PC-3 (cell line): ENCODE measurements around the gene AKAP13. TPM values are rescaled to one million over a fixed set of nuclear protein-coding genes. Genes with fewer than 3 reads are reported as not detected.

Experiments
- ATAC-seq: fragments of 200-7000 bp; cut with Tn5 transposase; 2 replicates; pipeline ENCODE4 v1.9.1; 2020; ENCODE audit warnings: mild to moderate bottlenecking, moderate library complexity
- BruUV-seq: library from RNA; stranded (reverse); fragments of 400-500 nt; replicated peaks from 2 replicates; lab custom pipeline; 2021; lab: Mats Ljungman, UMichigan
- CTCF ChIA-PET: fragments of 300-600 bp; sonication (Branson Sonifier 250); formaldehyde crosslinking; loops from one replicate; lab custom pipeline; 2022; ENCODE audit warnings: antibody characterized with exemption; lab: Charles Lee
- POLR2A ChIA-PET: fragments of 300-600 bp; sonication (Branson Sonifier 250); formaldehyde crosslinking; loops from one replicate; lab custom pipeline; 2022; ENCODE audit warnings: antibody characterized with exemption; ENCODE audit not compliant: unreplicated experiment; lab: Charles Lee
- DNase-seq: peaks from one replicate; pipeline ENCODE4 v3.0.0-alpha.2; 2015
- H2AFZ ChIP-seq: fragments of 300-600 bp; sonication (generic); 2 replicates; pipeline ENCODE4 v1.6.0; 2016; ENCODE audit warnings: antibody characterized with exemption, low read length
- H3F3A ChIP-seq: fragments of 300-600 bp; sonication (generic); one replicate; pipeline ENCODE4 v1.6.0; 2017; ENCODE audit warnings: antibody characterized with exemption, low read length, control low read depth, mild to moderate bottlenecking; ENCODE audit not compliant: unreplicated experiment
- H3K27ac ChIP-seq: fragments of 300-600 bp; sonication (generic); 2 replicates; pipeline ENCODE4 v1.5.1; 2016; ENCODE audit warnings: mild to moderate bottlenecking, low read length
- H3K27me3 ChIP-seq: fragments of 300-600 bp; sonication (generic); 2 replicates; pipeline ENCODE4 v1.6.1; 2016; ENCODE audit warnings: low read length, mixed read lengths
- H3K36me3 ChIP-seq: fragments of 300-600 bp; sonication (generic); 2 replicates; pipeline ENCODE4 v1.6.1; 2016; ENCODE audit warnings: low read depth, mixed run types, low read length, mixed read lengths
- H3K4me1 ChIP-seq: fragments of 300-600 bp; sonication (generic); 2 replicates; pipeline ENCODE4 v1.5.1; 2016; ENCODE audit warnings: low read length; ENCODE audit not compliant: insufficient read depth
- H3K4me2 ChIP-seq: fragments of 300-600 bp; sonication (generic); 2 replicates; pipeline ENCODE4 v1.6.0; 2016; ENCODE audit warnings: low read length
- H3K4me3 ChIP-seq: fragments of 300-600 bp; sonication (generic); 2 replicates; pipeline ENCODE4 v1.5.1; 2016; ENCODE audit warnings: mild to moderate bottlenecking, low read length, mixed read lengths
- H3K79me2 ChIP-seq: fragments of 300-600 bp; sonication (generic); 2 replicates; pipeline ENCODE4 v1.6.1; 2017; ENCODE audit warnings: low read length, mixed read lengths
- H3K9ac ChIP-seq: fragments of 300-600 bp; sonication (generic); 2 replicates; pipeline ENCODE4 v1.6.0; 2016; ENCODE audit warnings: mild to moderate bottlenecking, low read length
- H3K9me2 ChIP-seq: fragments of 300-600 bp; sonication (generic); replicated peaks from 2 replicates; pipeline ENCODE4 v1.6.1; 2016; ENCODE audit warnings: mixed run types, low read length, mixed read lengths
- H3K9me3 ChIP-seq: fragments of 300-600 bp; sonication (generic); 2 replicates; pipeline ENCODE4 v1.6.1; 2016; ENCODE audit warnings: low read length, mixed read lengths
- H4K20me1 ChIP-seq: fragments of 300-600 bp; sonication (generic); 2 replicates; pipeline ENCODE4 v1.6.1; 2016; ENCODE audit warnings: low read length, mixed read lengths
- CTCF ChIP-seq: fragments of 300-600 bp; sonication (generic); conservative IDR thresholded peaks from 2 replicates; pipeline ENCODE4 v1.5.1; 2017; ENCODE audit warnings: antibody characterized with exemption, low read depth, mild to moderate bottlenecking, low read length
- EZH2 ChIP-seq: fragments of 300-600 bp; sonication (generic); IDR thresholded peaks from one replicate; pipeline ENCODE4 v1.6.1; 2017; ENCODE audit warnings: antibody characterized with exemption, mild to moderate bottlenecking, low read length; ENCODE audit not compliant: unreplicated experiment
- EZH2phosphoT487 ChIP-seq: fragments of 300-600 bp; sonication (generic); IDR thresholded peaks from 2 replicates; pipeline ENCODE4 v1.6.1; 2018; ENCODE audit warnings: mild to moderate bottlenecking, antibody characterized with exemption, low read length, borderline replicate concordance
- intact Hi-C: fragments of 100-400 bp; cut with micrococcal nuclease; formaldehyde crosslinking; loops from 2 replicates; pipeline ENCODE4 v1.9.0; 2023
- total RNA-seq: library from RNA; depleted of rRNA; stranded (reverse); fragments of >200 nt; gene quantifications from 2 replicates; pipeline ENCODE4 v1.2.3, GENCODE V29; 2014

The AKAP13 gene
- total RNA-seq, 1 experiment from 2014 or later = 36.8 TPM

- no peak overlapping the region for H3K4me2 ChIP-seq
- no peak for TF ChIP-seq EZH2phosphoT487
- TF ChIP-seq CTCF = no peak
- no peak for TF ChIP-seq EZH2
- no peak overlapping the region for H3K9ac ChIP-seq
- no peaks in the 10 kb centered on the region for H3K9me2 ChIP-seq
- H3K79me2 ChIP-seq = no peaks in the 10 kb centered on the region
- H3K27me3 ChIP-seq = no peaks in the 10 kb centered on the region
- H4K20me1 ChIP-seq = no peaks in the 10 kb centered on the region
- no peak for ATAC-seq
- H3K4me3 ChIP-seq = no peak overlapping the region
- no TSS peak for BruUV-seq
- H3K4me1 ChIP-seq = peaks cover 17% of the 10 kb centered on the region
- DNase-seq = no peak
- POLR2A ChIA-PET = no interaction called here
- no peak overlapping the region for H2AFZ ChIP-seq
- H3K27ac ChIP-seq = no peak overlapping the region
- H3F3A ChIP-seq = no peaks in the 10 kb centered on the region
- intact Hi-C loops = no loop called here
- H3K36me3 ChIP-seq = 0 out of 2 replicates have a peak, but pooled peaks cover 6% of the 10 kb centered on the region
- CTCF ChIA-PET = no interaction called here
- H3K9me3 ChIP-seq = no peaks in the 10 kb centered on the region
Measured at GRCh38 chr15:85671156-85671555, 290.8 kb downstream of the AKAP13 start.

GRCh38 chr15:85672332-85673084, 292.1 kb downstream of the AKAP13 start:
- H3K79me2 ChIP-seq = no peaks in the 10 kb centered on the region
- no peak for TF ChIP-seq EZH2phosphoT487
- no peak for TF ChIP-seq EZH2
- TF ChIP-seq CTCF = no peak
- H3K4me3 ChIP-seq = no peak overlapping the region
- no peak overlapping the region for H3K9ac ChIP-seq
- ChIA-PET CTCF (no interaction called here), POLR2A (no interaction called here)
- H3K9me2 ChIP-seq = no peaks in the 10 kb centered on the region
- BruUV-seq = no TSS peak
- no peaks in the 10 kb centered on the region for H3K27me3 ChIP-seq
- ATAC-seq (peak; percentile 24; the same call in 1 of the 2 replicates), DNase-seq (peak; percentile 11)
- no peaks in the 10 kb centered on the region for H3F3A ChIP-seq
- H4K20me1 ChIP-seq = no peaks in the 10 kb centered on the region
- no peak overlapping the region for H3K4me2 ChIP-seq
- H3K27ac ChIP-seq = peak overlapping the region; percentile 33
- H3K9me3 ChIP-seq = no peaks in the 10 kb centered on the region
- intact Hi-C loops = no loop called here
- H3K4me1 ChIP-seq = peaks cover 20% of the 10 kb centered on the region
- 0 out of 2 replicates have a peak, but pooled peaks cover 6% of the 10 kb centered on the region for H3K36me3 ChIP-seq
- H2AFZ ChIP-seq = no peak overlapping the region

GRCh38 chr15:85673326-85673725, 292.9 kb downstream of the AKAP13 start:
- Histone ChIP-seq H3K4me1 (peaks cover 13% of the 10 kb centered on the region), H3K27me3 (no peaks in the 10 kb centered on the region), H3F3A (no peaks in the 10 kb centered on the region), H3K9me3 (no peaks in the 10 kb centered on the region), H3K27ac (no peak overlapping the region), H3K36me3 (0 out of 2 replicates have a peak, but pooled peaks cover 6% of the 10 kb centered on the region), H3K9ac (no peak overlapping the region), H4K20me1 (no peaks in the 10 kb centered on the region), H3K9me2 (no peaks in the 10 kb centered on the region), H3K4me2 (no peak overlapping the region), H3K4me3 (no peak overlapping the region), H3K79me2 (no peaks in the 10 kb centered on the region), H2AFZ (no peak overlapping the region)
- intact Hi-C loops = no loop called here
- BruUV-seq = no TSS peak
- ChIA-PET CTCF (no interaction called here), POLR2A (no interaction called here)
- no peak for TF ChIP-seq EZH2phosphoT487
- TF ChIP-seq EZH2 = no peak
- no peak for TF ChIP-seq CTCF
- DNase-seq = no peak
- no peak for ATAC-seq
